ENCODE results near the gene METRN. TPM values are rescaled to one million over a fixed set of nuclear protein-coding genes. Genes with fewer than 3 reads are reported as not detected.
A peak's percentile ranks its signal among the peaks of the same experiment; 100 is the strongest.

Gene METRN
- total RNA-seq, 4 donors from 2014 or later, result 51.0 to 109 (median 57.0) TPM

DNA sequence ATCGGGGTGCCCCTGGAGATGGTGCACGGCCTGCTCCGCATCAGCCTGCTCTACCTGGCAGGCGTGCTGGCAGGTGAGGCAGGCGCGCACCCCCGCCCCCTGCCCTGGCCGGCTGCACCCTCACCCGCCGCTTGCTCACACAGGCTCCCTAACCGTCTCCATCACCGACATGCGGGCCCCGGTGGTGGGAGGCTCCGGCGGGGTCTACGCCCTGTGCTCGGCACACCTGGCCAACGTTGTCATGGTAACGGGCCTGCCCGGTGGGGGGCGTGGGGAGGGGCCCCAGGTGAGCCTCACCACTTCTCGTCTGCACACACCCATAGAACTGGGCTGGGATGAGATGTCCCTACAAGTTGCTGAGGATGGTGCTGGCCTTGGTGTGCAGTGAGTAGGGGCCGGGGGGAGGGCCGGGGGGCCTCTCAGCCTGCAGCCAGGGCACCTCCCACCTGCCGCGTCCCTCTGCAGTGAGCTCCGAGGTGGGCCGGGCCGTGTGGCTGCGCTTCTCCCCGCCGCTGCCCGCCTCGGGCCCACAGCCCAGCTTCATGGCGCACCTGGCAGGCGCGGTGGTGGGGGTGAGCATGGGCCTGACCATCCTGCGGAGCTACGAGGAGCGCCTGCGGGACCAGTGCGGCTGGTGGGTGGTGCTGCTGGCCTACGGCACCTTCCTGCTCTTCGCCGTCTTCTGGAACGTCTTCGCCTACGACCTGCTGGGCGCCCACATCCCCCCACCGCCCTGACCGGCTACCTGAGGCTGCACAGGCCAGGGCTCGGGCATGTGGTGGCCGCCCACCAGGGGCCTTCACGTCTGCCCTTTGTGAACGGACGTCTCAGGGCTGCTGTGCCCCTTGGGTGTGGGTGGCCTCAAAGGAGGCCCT lies 37.4 kb upstream of the METRN start:
- no peak for DNase-seq
- TF ChIP-seq, protein P1, sequence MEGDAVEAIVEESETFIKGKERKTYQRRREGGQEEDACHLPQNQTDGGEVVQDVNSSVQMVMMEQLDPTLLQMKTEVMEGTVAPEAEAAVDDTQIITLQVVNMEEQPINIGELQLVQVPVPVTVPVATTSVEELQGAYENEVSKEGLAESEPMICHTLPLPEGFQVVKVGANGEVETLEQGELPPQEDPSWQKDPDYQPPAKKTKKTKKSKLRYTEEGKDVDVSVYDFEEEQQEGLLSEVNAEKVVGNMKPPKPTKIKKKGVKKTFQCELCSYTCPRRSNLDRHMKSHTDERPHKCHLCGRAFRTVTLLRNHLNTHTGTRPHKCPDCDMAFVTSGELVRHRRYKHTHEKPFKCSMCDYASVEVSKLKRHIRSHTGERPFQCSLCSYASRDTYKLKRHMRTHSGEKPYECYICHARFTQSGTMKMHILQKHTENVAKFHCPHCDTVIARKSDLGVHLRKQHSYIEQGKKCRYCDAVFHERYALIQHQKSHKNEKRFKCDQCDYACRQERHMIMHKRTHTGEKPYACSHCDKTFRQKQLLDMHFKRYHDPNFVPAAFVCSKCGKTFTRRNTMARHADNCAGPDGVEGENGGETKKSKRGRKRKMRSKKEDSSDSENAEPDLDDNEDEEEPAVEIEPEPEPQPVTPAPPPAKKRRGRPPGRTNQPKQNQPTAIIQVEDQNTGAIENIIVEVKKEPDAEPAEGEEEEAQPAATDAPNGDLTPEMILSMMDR (IDR thresholded peaks at IDR 0.05), result no peak
- no peak for TF ChIP-seq POLR2A (IDR thresholded peaks at IDR 0.05)

DNA sequence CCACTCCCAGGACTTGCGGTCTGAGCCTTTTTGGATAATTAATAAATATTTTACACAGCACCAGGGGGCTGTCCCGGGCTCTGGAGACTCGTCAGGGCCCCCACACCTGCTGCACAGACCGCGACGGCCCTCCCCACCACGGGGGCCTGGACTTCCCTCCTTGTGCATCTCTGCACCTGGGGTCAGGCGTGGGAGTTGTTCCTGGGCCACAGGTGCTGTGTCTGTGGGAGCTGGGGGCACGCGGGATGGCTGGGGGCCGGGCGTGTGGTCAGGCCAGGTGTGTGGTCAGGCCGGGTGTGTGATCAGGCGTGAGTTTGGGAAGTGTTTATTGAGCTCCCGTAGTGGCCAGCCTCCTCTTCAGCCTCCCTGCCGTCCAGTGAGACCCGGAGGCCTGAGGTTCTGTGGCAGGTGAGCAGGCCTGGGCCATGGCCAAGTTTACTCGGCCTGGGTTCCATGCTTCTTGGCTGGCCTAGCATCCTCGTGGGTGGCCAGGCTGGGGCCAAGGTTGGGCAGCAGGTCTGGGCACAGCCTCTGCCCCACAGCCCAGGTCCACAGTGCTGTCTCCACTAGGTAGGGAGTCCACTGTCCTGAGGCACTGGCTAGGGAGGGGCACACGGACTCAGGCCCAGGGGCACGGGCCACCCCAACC lies 36.6 kb upstream of the METRN start:
- no peaks in the 10 kb centered on the region for H3K9me3 ChIP-seq
- H3K4me3 ChIP-seq (replicated peaks in 1 of 3), result no peak overlapping the region
- TF ChIP-seq POLR2A (IDR thresholded peaks at IDR 0.05), result no peak
- TF ChIP-seq, protein P1 (IDR thresholded peaks at IDR 0.05), result no peak
- H3K36me3 ChIP-seq, result peaks cover 14 to 17% of the 10 kb centered on the region in 2 donors
- WGBS, 2 donors, result 86 to 90% methylated on average over 13 to 18 of the region's 21 CpGs
- H3K27ac ChIP-seq, result no peak overlapping the region
- peaks cover 23 to 45% of the 10 kb centered on the region in 2 donors for H3K4me1 ChIP-seq
- intact Hi-C loops (cut with DNase I), result no loop called here
- DNase-seq, result no peak
- no peaks in the 10 kb centered on the region for H3K27me3 ChIP-seq

More for the DNA sequence above, 37.4 kb upstream of the METRN start:
- 59 to 81% methylated on average over 19 to 24 of the region's 57 CpGs for WGBS, 2 donors
- Histone ChIP-seq H3K4me1 (peaks cover 21 to 37% of the 10 kb centered on the region in 2 donors), H3K27me3 (no peaks in the 10 kb centered on the region), H3K4me3 (replicated peaks in 1 of 3) (no peak overlapping the region), H3K36me3 (peaks cover 17 to 20% of the 10 kb centered on the region in 2 donors), H3K9me3 (no peaks in the 10 kb centered on the region), H3K27ac (no peak overlapping the region)
- intact Hi-C loops (cut with DNase I), result no loop called here

GRCh38 chr16:678858-679813 lies 35.8 kb upstream of the METRN start:
- intact Hi-C loops (cut with DNase I), result no loop called here
- Histone ChIP-seq H3K9me3 (no peaks in the 10 kb centered on the region), H3K27me3 (no peaks in the 10 kb centered on the region), H3K4me1 (peaks cover 28 to 50% of the 10 kb centered on the region in 2 donors), H3K4me3 (replicated peaks in 1 of 3) (peak overlapping the region in 2 of 3 donors; percentile 72 to 74), H3K36me3 (peaks cover 12 to 14% of the 10 kb centered on the region in 2 donors), H3K27ac (peak overlapping the region; percentile 46 to 87 (median 81))
- WGBS, 2 donors, result 27 to 42% methylated on average over 12 to 13 of the region's 52 CpGs
- TF ChIP-seq POLR2A (IDR thresholded peaks at IDR 0.05), result peak in 1 of 2 donors; percentile 18
- TF ChIP-seq, protein P1 (IDR thresholded peaks at IDR 0.05), result no peak
- peak; percentile 79 to 80 for DNase-seq

GRCh38 chr16:679814-680624 lies 34.9 kb upstream of the METRN start, which contains the start of gene STUB1:
STUB1 (plus strand) TSS chr16:680410; CDS start chr16:680526, 116 bp downstream.
- H3K4me3 ChIP-seq (replicated peaks in 1 of 3), result peak within 1 kb of the TSS; percentile 42 to 74 (median 72)
- DNase-seq, result peak; percentile 81 to 82
- H3K27me3 ChIP-seq, result no peaks in the 10 kb centered on the region
- TF ChIP-seq, protein P1 (IDR thresholded peaks at IDR 0.05), result peak in 1 of 6 experiments; percentile 2
- TF ChIP-seq POLR2A (IDR thresholded peaks at IDR 0.05), result peak; percentile 6 to 83
- H3K4me1 ChIP-seq, result peaks cover 33 to 52% of the 10 kb centered on the region in 2 donors
- WGBS, 2 donors, result 0% methylated on average over 3 of the region's 91 CpGs; no CpG with 5 or more reads in 1 of the 2 donors
- intact Hi-C loops (cut with DNase I), result no loop called here
- peaks cover 12 to 14% of the 10 kb centered on the region in 2 donors for H3K36me3 ChIP-seq
- no peaks in the 10 kb centered on the region for H3K9me3 ChIP-seq
- peak within 1 kb of the TSS; percentile 85 to 87 (median 87) for H3K27ac ChIP-seq
